Activated CD8-positive, alpha-beta T cell treated with anti-CD3 and anti-CD28 coated beads, Interleukin-2, amount 10 ng/mL, durations not matched to agents 7 days and 5 days (primary cell): Measurements from ENCODE around the gene SRSF8. TPM values are rescaled to one million over a fixed set of nuclear protein-coding genes. Genes with fewer than 3 reads are reported as not detected.
A peak's percentile ranks its signal among the peaks of the same experiment; 100 is the strongest.
"Not testable (repeated sequence)": the region's sequence is repeated elsewhere in the genome, so short reads cannot be mapped to it uniquely, and the experiment has no call there.

Experiments
- ATAC-seq: fragments of 150-1000 bp; cut with Tn5 transposase; one replicate; pipeline ENCODE4 v1.10.0; 2021; ENCODE audit warnings: moderate library complexity
- CTCF ChIA-PET: fragments of 350-600 bp; sonication (Branson Sonifier 250); formaldehyde crosslinking; loops from one replicate; lab custom pipeline; 2021; ENCODE audit warnings: antibody characterized with exemption; lab: Charles Lee
- POLR2A ChIA-PET: fragments of 350-600 bp; sonication (Branson Sonifier 250); formaldehyde crosslinking; loops from one replicate; lab custom pipeline; 2021; ENCODE audit warnings: antibody characterized with exemption; lab: Charles Lee
- DNase-seq: peaks from one replicate; pipeline ENCODE4 v3.0.0-alpha.2; 2020
- H3K27ac Mint-ChIP-seq: one replicate; pipeline ENCODE4 v1.8.0; 2021; ENCODE audit warnings: mild to moderate bottlenecking, mixed read lengths
- H3K27me3 Mint-ChIP-seq: one replicate; pipeline ENCODE4 v1.8.0; 2021; ENCODE audit warnings: low read depth, mixed read lengths
- H3K36me3 Mint-ChIP-seq: one replicate; pipeline ENCODE4 v1.8.0; 2021; ENCODE audit warnings: low read depth, mixed read lengths
- H3K4me1 Mint-ChIP-seq: one replicate; pipeline ENCODE4 v1.8.0; 2021; ENCODE audit warnings: low read depth, mixed read lengths
- H3K4me3 Mint-ChIP-seq: one replicate; pipeline ENCODE4 v1.8.0; 2021; ENCODE audit warnings: mild to moderate bottlenecking, mixed read lengths
- H3K9me3 Mint-ChIP-seq: one replicate; pipeline ENCODE4 v1.8.0; 2022; ENCODE audit warnings: mixed read lengths; ENCODE audit not compliant: insufficient read depth
- total RNA-seq, 2 experiments: library from RNA; stranded (reverse); gene quantifications; one replicate each; pipeline ENCODE4 v1.2.3, GENCODE V29; 2021

Gene SRSF8
- total RNA-seq, 2 experiments from 2014 or later, result 30.2 TPM

GRCh38 chr11:95049122-95049521, 17.6 kb upstream of the SRSF8 start, which contains the start of gene KDM4F:
TSS of gene KDM4F (plus strand) at chr11:95049422.
- H3K9me3 Mint-ChIP-seq, DNase-seq, H3K4me3 Mint-ChIP-seq, ATAC-seq, H3K4me1 Mint-ChIP-seq, H3K27ac Mint-ChIP-seq, POLR2A ChIA-PET, CTCF ChIA-PET, H3K36me3 Mint-ChIP-seq: not testable (repeated sequence)
- H3K27me3 Mint-ChIP-seq, result peaks cover 44% of the 10 kb centered on the region

- DNase-seq, result peak; percentile 19
- POLR2A ChIA-PET, result no interaction called here
- ATAC-seq, result no peak
- no peaks in the 10 kb centered on the region for H3K9me3 Mint-ChIP-seq
- CTCF ChIA-PET, result no interaction called here
- H3K36me3 Mint-ChIP-seq, result no peaks in the 10 kb centered on the region
- no peak overlapping the region for H3K4me3 Mint-ChIP-seq
- H3K27me3 Mint-ChIP-seq, result peaks cover 37% of the 10 kb centered on the region
- H3K4me1 Mint-ChIP-seq, result no peaks in the 10 kb centered on the region
- no peak overlapping the region for H3K27ac Mint-ChIP-seq
These were observed 16.0 kb upstream of the SRSF8 start for GRCh38 chr11:95050595-95051202.

- no peak for DNase-seq
- no peak overlapping the region for H3K4me3 Mint-ChIP-seq
- no peaks in the 10 kb centered on the region for H3K4me1 Mint-ChIP-seq
- ChIA-PET POLR2A (no interaction called here), CTCF (no interaction called here)
- ATAC-seq, result no peak
- H3K27ac Mint-ChIP-seq, result no peak overlapping the region
- no peaks in the 10 kb centered on the region for H3K9me3 Mint-ChIP-seq
- no peaks in the 10 kb centered on the region for H3K36me3 Mint-ChIP-seq
- peaks cover 32% of the 10 kb centered on the region for H3K27me3 Mint-ChIP-seq
These were observed 12.4 kb upstream of the SRSF8 start for GRCh38 chr11:95054356-95054755.

GRCh38 chr11:95055283-95055897, 11.3 kb upstream of the SRSF8 start:
- Mint-ChIP-seq H3K36me3 (no peaks in the 10 kb centered on the region), H3K27ac (no peak overlapping the region), H3K4me1 (no peaks in the 10 kb centered on the region), H3K4me3 (no peak overlapping the region), H3K27me3 (peaks cover 39% of the 10 kb centered on the region), H3K9me3 (no peaks in the 10 kb centered on the region)
- DNase-seq (no peak), ATAC-seq (no peak)
- ChIA-PET CTCF (interaction anchor here (4.1 kb wide), 1 partner anchor 13 kb away, joined by 21 read pairs; the partner anchor contains the start of gene SRSF8), POLR2A (interaction anchor here (0.5 kb wide), 1 partner anchor 1288 kb away, joined by 4 read pairs; the partner anchor contains the start of gene MAML2)

- Mint-ChIP-seq H3K4me3 (no peak overlapping the region), H3K4me1 (no peaks in the 10 kb centered on the region), H3K9me3 (no peaks in the 10 kb centered on the region), H3K27ac (no peak overlapping the region), H3K36me3 (no peaks in the 10 kb centered on the region), H3K27me3 (peaks cover 49% of the 10 kb centered on the region)
- POLR2A ChIA-PET, result no interaction called here
- peak; percentile 9 for DNase-seq
- no peak for ATAC-seq
- CTCF ChIA-PET, result interaction anchor here (1.0 to 4.1 kb wide), 3 partner anchors 11 to 94 kb away, joined by 3 to 21 read pairs (median 3); partner anchors contain the start of gene SRSF8
These were observed 8.8 kb upstream of the SRSF8 start for GRCh38 chr11:95057959-95058358.

GRCh38 chr11:95058621-95059020, 8.1 kb upstream of the SRSF8 start:
- Mint-ChIP-seq H3K9me3 (no peaks in the 10 kb centered on the region), H3K4me1 (no peaks in the 10 kb centered on the region), H3K36me3 (no peaks in the 10 kb centered on the region), H3K4me3 (no peak overlapping the region), H3K27me3 (peaks cover 46% of the 10 kb centered on the region), H3K27ac (no peak overlapping the region)
- POLR2A ChIA-PET, result no interaction called here
- CTCF ChIA-PET, result interaction anchor here (1.0 to 4.1 kb wide), 2 partner anchors 10 to 33 kb away, joined by 3 to 21 read pairs; partner anchors contain the start of gene SRSF8
- ATAC-seq, result no peak
- peak; percentile 11 for DNase-seq

- H3K4me3 Mint-ChIP-seq, result no peak overlapping the region
- H3K27me3 Mint-ChIP-seq, result peaks cover 44% of the 10 kb centered on the region
- POLR2A ChIA-PET, result no interaction called here
- no peaks in the 10 kb centered on the region for H3K4me1 Mint-ChIP-seq
- no peak overlapping the region for H3K27ac Mint-ChIP-seq
- no peaks in the 10 kb centered on the region for H3K36me3 Mint-ChIP-seq
- DNase-seq, result no peak
- no peak for ATAC-seq
- CTCF ChIA-PET, result interaction anchor here (1.0 to 4.1 kb wide), 2 partner anchors 10 to 33 kb away, joined by 3 to 21 read pairs; partner anchors contain the start of gene SRSF8
- no peaks in the 10 kb centered on the region for H3K9me3 Mint-ChIP-seq
These were observed 7.7 kb upstream of the SRSF8 start for GRCh38 chr11:95059046-95059445.

GRCh38 chr11:95065336-95065735, 1.4 kb upstream of the SRSF8 start:
- CTCF ChIA-PET, result interaction anchor here (1.3 to 12.3 kb wide), 4 partner anchors 26 to 87 kb away, joined by 4 to 233 read pairs (median 6); partner anchors contain the start of gene ENDOD1
- H3K36me3 Mint-ChIP-seq, result peaks cover 14% of the 10 kb centered on the region

GRCh38 chr11:95067039-95067840, 521 bp downstream of the SRSF8 start:
- H3K27me3 Mint-ChIP-seq, result peaks cover 8% of the 10 kb centered on the region
- H3K9me3 Mint-ChIP-seq, result no peaks in the 10 kb centered on the region
- CTCF ChIA-PET, result interaction anchor here (0.8 to 12.3 kb wide), 24 partner anchors 9 to 938 kb away, joined by 3 to 233 read pairs (median 6); partner anchors contain the start of genes CWC15, ENDOD1, FAM76B and KDM4D
- POLR2A ChIA-PET, result interaction anchor here (0.5 to 5.7 kb wide), 19 partner anchors 11 to 1323 kb away, joined by 3 to 103 read pairs (median 5); partner anchors contain the start of genes AMOTL1, CCDC82, CEP57 and CWC15
- H3K4me1 Mint-ChIP-seq, result peaks cover 25% of the 10 kb centered on the region
- peak overlapping the region; percentile 94 for H3K4me3 Mint-ChIP-seq
- ATAC-seq (peak; percentile 74), DNase-seq (peak; percentile 80)
- H3K27ac Mint-ChIP-seq, result peak overlapping the region; percentile 97
- peaks cover 19% of the 10 kb centered on the region for H3K36me3 Mint-ChIP-seq

More at GRCh38 chr11:95065336-95065735, 1.4 kb upstream of the SRSF8 start:
- peaks cover 15% of the 10 kb centered on the region for H3K4me1 Mint-ChIP-seq
- ATAC-seq (no peak), DNase-seq (peak; percentile 17)
- no peak overlapping the region for H3K27ac Mint-ChIP-seq
- no peaks in the 10 kb centered on the region for H3K9me3 Mint-ChIP-seq
- H3K4me3 Mint-ChIP-seq, result no peak overlapping the region
- POLR2A ChIA-PET, result interaction anchor here (0.6 kb wide), 1 partner anchor 101 kb away, joined by 3 read pairs; no protein-coding TSS in a partner anchor
- H3K27me3 Mint-ChIP-seq, result peaks cover 20% of the 10 kb centered on the region

GRCh38 chr11:95067841-95068219, 1.1 kb downstream of the SRSF8 start:
- Mint-ChIP-seq H3K4me1 (peaks cover 25% of the 10 kb centered on the region), H3K27me3 (peaks cover 5% of the 10 kb centered on the region), H3K36me3 (peaks cover 24% of the 10 kb centered on the region), H3K4me3 (peak overlapping the region; percentile 94), H3K9me3 (no peaks in the 10 kb centered on the region), H3K27ac (peak overlapping the region; percentile 97)
- peak; percentile 4 for ATAC-seq
- CTCF ChIA-PET, result interaction anchor here (0.8 to 12.3 kb wide), 25 partner anchors 8 to 939 kb away, joined by 3 to 233 read pairs (median 5); partner anchors contain the start of genes CWC15, ENDOD1, FAM76B and KDM4D
- no peak for DNase-seq
- POLR2A ChIA-PET, result interaction anchor here (0.7 to 5.7 kb wide), 17 partner anchors 11 to 1322 kb away, joined by 3 to 103 read pairs (median 5); partner anchors contain the start of genes AMOTL1, CCDC82, CEP57 and CWC15

- peak; percentile 76 for ATAC-seq
- Mint-ChIP-seq H3K4me1 (peaks cover 25% of the 10 kb centered on the region), H3K27ac (peak overlapping the region; percentile 97), H3K27me3 (peaks cover 2% of the 10 kb centered on the region), H3K4me3 (peak overlapping the region; percentile 94), H3K9me3 (no peaks in the 10 kb centered on the region), H3K36me3 (peaks cover 24% of the 10 kb centered on the region)
- ChIA-PET CTCF (interaction anchor here (0.8 to 12.3 kb wide), 19 partner anchors 9 to 939 kb away, joined by 3 to 233 read pairs (median 7); partner anchors contain the start of genes CWC15, ENDOD1, FAM76B and KDM4D), POLR2A (interaction anchor here (0.9 to 5.7 kb wide), 13 partner anchors 12 to 1322 kb away, joined by 3 to 103 read pairs (median 11); partner anchors contain the start of genes AMOTL1, CCDC82, CEP57 and CWC15)
- DNase-seq, result peak; percentile 86
These were observed 1.8 kb downstream of the SRSF8 start for GRCh38 chr11:95068549-95068948.
